HCT116 (cell line): Measurements from ENCODE around the gene TSPEAR.

Source experiments
- CBX3 ChIP-seq: IDR thresholded peaks from 2 replicates; pipeline ENCODE4 v1.6.1; 2012; ENCODE audit warnings: low read depth
- CEBPB ChIP-seq: IDR thresholded peaks from 2 replicates; pipeline ENCODE4 v1.6.1; 2012; ENCODE audit warnings: low read depth
- CTCF ChIP-seq, 3 experiments: fragments of 200-600 bp in 1 of 3; sonication (generic) in 1 of 3; IDR thresholded peaks in 2 of 3; conservative IDR thresholded peaks in 1 of 3; 2 replicates each; pipeline ENCODE4 v1.5.1; 2012 to 2017; ENCODE audit warnings: low read depth in 2 of 3, low read length in 2 of 3, antibody characterized with exemption in 1 of 3, borderline replicate concordance in 1 of 3, control low read depth in 1 of 3, mild to moderate bottlenecking in 1 of 3, mixed read lengths in 1 of 3, mixed run types in 1 of 3, moderate library complexity in 1 of 3; ENCODE audit not compliant: insufficient read depth in 1 of 3
- EGR1 ChIP-seq: IDR thresholded peaks from 2 replicates; pipeline ENCODE4 v1.6.1; 2012; ENCODE audit warnings: low read depth
- EZH2 ChIP-seq: fragments of 200-600 bp; sonication (generic); IDR thresholded peaks from 2 replicates; pipeline ENCODE4 v1.6.1; 2017; ENCODE audit warnings: antibody characterized with exemption, mixed run types
- EZH2phosphoT487 ChIP-seq: fragments of 200-600 bp; IDR thresholded peaks from 2 replicates; pipeline ENCODE4 v1.6.1; 2018; ENCODE audit warnings: antibody characterized with exemption, borderline replicate concordance
- MAX ChIP-seq: IDR thresholded peaks from 2 replicates; pipeline ENCODE4 v1.6.1; 2012
- POLR2AphosphoS5 ChIP-seq: IDR thresholded peaks from 2 replicates; pipeline ENCODE4 v1.6.1; 2011; ENCODE audit warnings: mild to moderate bottlenecking, low read depth, low read length, moderate library complexity
- RAD21 ChIP-seq: IDR thresholded peaks from 2 replicates; pipeline ENCODE4 v1.6.1; 2012; ENCODE audit warnings: low read depth, mild to moderate bottlenecking
- REST ChIP-seq: IDR thresholded peaks from 2 replicates; pipeline ENCODE4 v1.6.1; 2012; ENCODE audit warnings: low read depth
- ZBTB33 ChIP-seq: IDR thresholded peaks from 2 replicates; pipeline ENCODE4 v1.6.1; 2011; ENCODE audit warnings: mild to moderate bottlenecking, low read length, moderate library complexity; ENCODE audit not compliant: insufficient replicate concordance; ENCODE audit errors: extremely low read depth
- ZFX ChIP-seq: fragments of 450-650 bp; IDR thresholded peaks from 2 replicates; pipeline ENCODE4 v1.6.1; 2017
- ZNF274 ChIP-seq: fragments of 200-500 bp; sonication (Bioruptor generic); IDR thresholded peaks from 2 replicates; pipeline ENCODE4 v1.6.1; 2014; ENCODE audit warnings: mild to moderate bottlenecking, low read depth, low read length, inconsistent platforms

GRCh38 chr21:44483288-44484237 lies 227.8 kb downstream of the TSPEAR start:
- TF ChIP-seq CTCF (IDR thresholded peaks at IDR 0.05 in 2 of 3, conservative IDR thresholded peaks at IDR 0.05 in 1 of 3; ENCODE audit: borderline replicate concordance in 1 of 3, insufficient read depth in 1 of 3, low read depth in 2 of 3, low read length in 2 of 3): no peak
- TF ChIP-seq EZH2: no peak
- no peak for TF ChIP-seq ZFX
- no peak for TF ChIP-seq EZH2phosphoT487
- TF ChIP-seq POLR2AphosphoS5: no peak
- no peak for TF ChIP-seq RAD21
- TF ChIP-seq ZBTB33: no peak
- no peak for TF ChIP-seq ZNF274
- no peak for TF ChIP-seq CEBPB
- TF ChIP-seq CBX3: no peak
- no peak for TF ChIP-seq EGR1
- TF ChIP-seq REST: no peak
- no peak for TF ChIP-seq MAX
